DND-41 (cell line): ENCODE measurements around the gene TTC38.

Source experiments
- CTCF ChIP-seq: IDR thresholded peaks from 2 replicates; pipeline ENCODE4 v1.5.1; 2012; ENCODE audit warnings: borderline replicate concordance, low read length, moderate library complexity, mild to moderate bottlenecking; ENCODE audit not compliant: poor library complexity, severe bottlenecking; ENCODE audit errors: extremely low read depth
- EZH2 ChIP-seq: IDR thresholded peaks from 3 replicates; pipeline ENCODE4 v1.6.1; 2012; ENCODE audit warnings: borderline replicate concordance, low read depth, mild to moderate bottlenecking, moderate library complexity, low read length, inconsistent platforms; ENCODE audit not compliant: severe bottlenecking

DNA sequence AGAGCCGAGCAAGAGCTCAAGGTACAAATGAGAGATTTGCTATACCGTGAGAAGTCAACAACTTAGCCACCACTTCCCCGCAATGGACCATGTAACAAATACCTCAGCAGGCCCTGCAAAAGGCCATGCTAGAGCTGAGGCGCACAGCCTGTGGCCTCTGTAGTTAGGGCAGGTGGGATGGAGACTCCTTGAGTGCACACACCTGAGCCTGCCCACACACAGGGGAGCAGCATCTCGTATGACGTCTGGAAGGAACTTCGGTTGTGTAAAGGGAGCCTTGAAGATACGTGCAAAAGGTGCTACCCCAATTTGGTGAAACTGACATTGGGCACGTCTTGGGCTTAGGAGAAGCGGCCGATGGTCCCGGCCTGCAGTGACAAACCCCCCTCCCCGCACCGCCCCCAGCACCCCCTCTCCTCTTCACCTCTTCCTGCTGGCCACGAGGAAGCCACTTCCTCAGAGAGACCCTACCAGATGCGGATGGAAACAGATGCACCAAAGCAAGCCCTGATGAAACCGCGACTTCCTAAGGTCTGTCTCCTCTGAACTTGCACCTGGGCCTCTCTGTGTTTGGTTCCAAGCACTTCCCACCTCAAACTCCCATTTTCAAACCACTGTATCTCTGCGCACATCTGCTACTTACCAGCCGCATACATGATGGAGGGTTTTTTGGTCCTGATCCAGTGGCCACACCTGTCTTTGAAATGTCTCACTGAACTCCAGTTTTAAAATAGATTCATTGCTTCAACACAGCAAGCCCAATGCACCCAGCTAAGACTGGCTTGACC is 28.4 kb upstream of the TTC38 start:
- TF ChIP-seq CTCF (no peak), EZH2 (no peak)
